ENCODE data around the gene TEAD3.

TEAD3 gene

DNA sequence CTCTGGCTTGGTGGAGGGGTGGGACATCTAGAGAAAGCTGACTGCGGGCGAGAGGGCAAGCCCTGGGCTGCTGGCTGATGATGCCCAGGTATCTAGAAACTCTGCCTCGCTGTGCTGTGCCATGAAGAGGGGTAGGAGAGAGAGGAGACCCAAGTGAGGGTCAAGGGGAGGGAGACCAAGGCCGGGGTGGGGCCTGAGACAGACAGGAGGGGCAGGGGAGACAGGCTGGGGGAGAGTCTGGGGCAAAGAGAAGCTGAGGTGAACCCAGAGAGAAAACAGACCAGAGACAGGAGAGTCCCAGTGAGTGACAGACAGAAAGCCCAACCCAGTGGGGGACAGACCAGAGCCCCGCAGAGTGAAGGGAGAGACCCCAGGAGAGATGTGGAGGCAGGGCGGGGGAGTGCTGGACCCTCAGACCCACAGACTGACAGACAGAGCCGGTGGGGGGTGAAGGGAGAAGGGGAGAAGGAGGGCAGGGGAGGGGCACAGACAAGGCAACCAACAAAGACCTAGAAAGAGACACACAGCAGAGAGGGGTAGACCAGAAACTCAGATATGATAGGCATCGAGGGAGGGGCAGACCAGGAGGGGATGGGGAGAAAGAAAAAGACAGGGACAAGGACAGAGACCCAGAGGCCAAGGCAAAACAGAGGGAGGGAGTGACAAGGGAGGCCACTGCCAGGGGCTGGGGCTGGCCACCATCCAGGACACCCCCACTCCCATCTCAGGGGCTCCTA is 5.9 kb downstream of the TEAD3 start:
- no peak for DNase-seq

- DNase-seq, result no peak
These were observed 6.7 kb downstream of the TEAD3 start for GRCh38 chr6:35489995-35490791.

DNA sequence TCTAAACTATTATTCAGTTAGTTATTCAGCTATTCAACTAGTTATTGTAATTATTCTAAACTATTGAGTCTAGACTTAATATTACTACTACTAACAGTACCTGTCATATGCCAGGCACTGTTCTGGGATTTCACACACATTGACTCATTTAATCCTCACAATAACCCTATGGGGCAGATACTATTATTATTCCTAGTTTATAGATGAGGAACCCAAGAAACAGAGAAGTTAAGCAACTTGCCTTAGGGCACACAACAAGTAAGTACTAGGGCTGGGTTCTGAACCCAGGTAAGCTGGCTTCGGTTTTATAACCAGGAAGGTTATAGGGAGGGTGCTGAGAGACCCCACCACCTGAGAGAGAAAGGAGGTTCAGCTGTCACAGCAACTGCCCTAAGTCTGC is 7.8 kb downstream of the TEAD3 start:
- no peak for DNase-seq

- DNase-seq, result no peak
These were observed 8.4 kb downstream of the TEAD3 start for GRCh38 chr6:35488517-35488862.

DNA sequence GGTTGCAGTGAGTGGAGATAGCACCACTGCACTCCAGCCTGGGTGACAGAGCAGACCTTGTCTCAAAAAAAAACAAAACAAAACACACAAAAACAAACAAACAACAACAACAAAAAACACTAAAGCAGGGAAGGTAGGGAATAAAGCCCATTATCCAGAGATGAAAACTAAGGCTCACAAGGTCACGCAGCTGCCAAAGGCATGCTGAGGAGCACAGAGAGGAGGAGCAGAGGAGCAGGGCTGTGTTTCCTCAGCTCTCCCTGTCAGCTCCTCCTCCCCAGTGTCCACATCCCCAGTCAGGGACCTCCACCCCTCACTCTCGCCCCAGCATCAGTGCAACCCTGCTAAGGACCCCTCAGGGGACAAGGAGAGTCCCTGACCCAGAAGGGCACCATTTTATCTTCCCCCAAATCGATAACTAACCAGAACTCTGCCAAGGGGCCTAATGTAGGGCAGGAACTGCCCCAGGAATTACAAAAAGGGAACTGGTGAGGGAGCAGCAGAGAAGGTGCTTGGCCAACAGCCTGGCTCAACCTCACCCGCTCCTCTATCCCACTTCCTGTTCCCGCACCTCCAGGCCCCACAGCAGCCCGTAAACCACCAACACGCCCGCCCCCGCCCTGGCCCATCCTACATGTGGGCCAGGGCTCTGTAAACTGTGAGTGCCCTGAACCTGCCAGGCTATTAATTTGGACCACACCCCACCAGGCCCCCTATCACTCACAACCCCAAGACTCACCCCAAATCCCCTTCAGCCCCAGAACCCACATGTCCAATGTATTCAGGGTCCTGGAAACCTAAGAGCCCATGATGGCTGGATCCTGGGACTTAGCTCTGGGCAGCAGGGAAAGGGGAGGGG is 9.0 kb downstream of the TEAD3 start:
- no peak for DNase-seq

DNA sequence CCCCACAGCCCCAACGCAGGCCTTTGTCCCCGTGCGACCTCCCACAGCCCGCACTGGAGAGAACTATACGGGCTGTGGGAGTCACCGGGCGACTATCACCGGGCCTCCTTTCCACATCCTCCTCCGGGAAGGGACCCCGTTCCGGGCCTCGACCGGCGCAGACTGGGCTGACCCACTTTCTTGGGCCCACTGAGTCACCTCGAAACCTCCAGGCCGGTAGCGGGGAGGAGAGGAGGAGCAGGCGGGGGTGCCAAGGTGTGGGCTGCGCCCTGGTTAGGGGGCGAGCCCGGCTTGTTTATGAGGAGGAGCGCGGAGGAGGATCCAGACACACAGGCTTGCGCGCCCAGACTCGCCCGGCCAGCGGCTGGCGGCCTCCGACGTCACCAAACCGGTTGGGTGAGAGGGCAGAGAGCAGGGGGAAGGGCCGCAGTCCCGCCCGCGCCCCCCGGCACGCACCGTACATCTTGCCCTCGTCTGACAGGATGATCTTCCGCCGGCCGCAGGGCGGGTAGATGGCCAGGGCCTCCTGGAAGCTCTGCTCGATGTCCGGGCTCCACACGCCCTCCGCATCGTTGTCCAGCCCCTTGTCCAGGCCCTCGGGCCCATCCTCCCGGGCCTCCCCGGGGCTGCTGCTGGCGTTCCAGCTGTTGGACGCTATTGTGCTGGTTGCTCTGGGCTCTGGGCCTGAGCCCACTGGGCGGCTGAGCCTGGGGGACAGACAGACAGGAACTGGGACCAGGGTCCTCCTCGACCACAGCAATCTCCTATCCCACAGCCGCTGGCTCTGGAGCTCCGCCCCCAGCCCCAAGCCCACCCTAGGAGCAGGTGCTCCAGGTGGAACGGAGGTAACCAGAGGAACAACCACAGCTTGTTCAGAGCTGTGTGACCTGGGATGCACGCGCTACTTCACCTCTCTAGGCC is 10.6 kb downstream of the TEAD3 start:
- DNase-seq, result no peak

DNA sequence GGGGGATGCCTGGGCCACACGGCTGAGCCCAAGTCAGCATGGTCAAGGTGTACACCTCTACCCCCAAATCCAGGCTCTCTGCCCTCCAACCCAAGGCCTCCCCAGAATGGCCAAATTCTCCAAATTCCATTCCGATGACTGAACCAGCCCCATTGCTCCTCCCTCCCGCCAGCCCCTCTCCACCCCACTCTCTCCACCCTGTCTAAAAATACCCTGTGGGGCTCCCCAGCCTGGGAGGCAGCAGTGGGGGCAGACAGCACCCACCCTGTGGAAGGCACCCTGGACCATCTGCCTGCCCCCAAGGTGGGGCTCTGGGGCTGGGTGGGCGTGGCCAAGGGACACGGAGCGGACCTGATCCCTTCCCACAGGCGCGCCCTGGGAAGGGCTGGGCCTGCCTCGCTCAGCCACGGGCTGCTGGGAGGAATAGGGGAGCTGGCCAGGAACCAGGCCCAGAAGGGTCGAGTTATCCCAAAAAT is 11.4 kb downstream of the TEAD3 start:
- DNase-seq, result no peak

- DNase-seq, result no peak
These were observed 11.9 kb downstream of the TEAD3 start for GRCh38 chr6:35484921-35485392.

DNA sequence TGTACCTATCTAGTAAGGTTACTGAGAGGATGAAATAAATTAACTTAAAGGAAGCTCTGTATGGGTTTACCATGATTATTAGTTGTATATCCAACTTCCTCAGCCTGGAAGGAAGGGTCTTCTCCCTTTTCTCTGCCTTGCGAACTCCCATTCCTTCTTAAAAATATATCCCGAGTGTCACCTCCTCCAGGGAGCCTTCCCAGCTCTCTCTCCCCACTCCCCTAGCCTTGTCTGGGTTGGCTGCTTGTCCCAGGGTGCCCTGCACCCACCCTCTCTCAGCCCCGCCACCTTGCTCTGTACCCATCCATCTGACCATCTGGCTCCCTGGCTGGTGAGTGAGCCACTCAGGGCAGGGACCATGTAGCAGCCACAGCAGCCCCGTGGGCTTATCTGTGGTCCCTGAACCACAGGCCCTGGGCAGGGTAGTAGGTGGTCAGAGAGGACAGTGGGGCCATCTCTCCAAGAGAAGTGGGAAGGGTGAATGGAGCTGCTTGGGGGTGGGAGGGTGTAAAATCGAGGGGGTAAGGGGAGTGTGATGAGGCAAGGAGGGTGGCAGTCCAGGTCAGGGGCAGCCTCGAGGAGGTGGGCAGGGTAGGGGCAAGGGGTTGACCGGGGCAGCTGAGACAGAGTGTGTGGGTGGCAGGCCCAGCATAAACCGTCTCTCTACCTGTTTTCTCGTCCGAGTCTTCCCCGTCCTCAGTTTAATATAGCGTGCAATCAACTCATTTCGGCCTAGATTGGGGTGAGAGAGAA is 12.8 kb downstream of the TEAD3 start:
- DNase-seq, result no peak

- DNase-seq, result no peak
These were observed 13.4 kb downstream of the TEAD3 start for GRCh38 chr6:35483490-35483889.

DNA sequence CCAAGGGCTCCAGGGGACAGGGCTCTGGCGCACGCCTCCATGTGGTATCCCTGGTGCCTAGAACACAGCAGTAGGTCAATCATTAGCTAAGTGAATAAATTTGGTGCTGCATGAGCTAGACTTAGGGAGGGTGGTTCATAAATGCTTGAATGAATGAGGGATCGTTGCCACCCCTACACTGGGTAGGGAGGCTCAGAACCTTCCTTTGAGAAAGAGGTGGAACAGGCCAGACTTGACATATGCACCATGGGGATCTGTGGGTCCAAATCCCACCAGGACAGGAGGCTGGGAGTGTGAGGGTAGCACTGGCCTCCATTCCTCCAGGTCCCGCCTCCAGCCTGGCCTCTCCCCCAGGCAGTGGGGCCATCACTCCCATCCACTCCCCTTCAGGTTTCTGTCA is 13.8 kb downstream of the TEAD3 start:
- DNase-seq, result no peak

DNA sequence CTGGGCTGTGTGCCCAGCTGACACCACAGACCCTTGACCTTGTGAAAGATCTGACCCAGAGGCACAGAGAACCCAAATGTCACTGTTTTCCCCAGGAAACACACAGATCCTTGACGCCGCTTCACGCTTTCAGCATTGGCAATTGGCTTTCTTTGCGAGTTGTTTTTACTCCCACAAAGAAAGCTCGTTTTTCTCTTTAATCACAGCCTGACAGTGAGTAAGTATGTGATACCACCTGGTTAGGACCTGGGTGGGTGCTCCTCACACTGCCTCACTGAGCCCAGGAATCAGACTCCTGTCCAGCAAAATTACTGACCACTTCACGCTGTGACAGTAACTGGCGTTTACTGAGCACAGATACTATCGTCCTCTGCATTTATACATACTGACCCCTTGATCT is 15.7 kb downstream of the TEAD3 start:
- no peak for DNase-seq

GRCh38 chr6:35480176-35480575 is 16.7 kb downstream of the TEAD3 start:
- no peak for DNase-seq

GRCh38 chr6:35478259-35478658 is 18.6 kb downstream of the TEAD3 start:
- no peak for DNase-seq

DNA sequence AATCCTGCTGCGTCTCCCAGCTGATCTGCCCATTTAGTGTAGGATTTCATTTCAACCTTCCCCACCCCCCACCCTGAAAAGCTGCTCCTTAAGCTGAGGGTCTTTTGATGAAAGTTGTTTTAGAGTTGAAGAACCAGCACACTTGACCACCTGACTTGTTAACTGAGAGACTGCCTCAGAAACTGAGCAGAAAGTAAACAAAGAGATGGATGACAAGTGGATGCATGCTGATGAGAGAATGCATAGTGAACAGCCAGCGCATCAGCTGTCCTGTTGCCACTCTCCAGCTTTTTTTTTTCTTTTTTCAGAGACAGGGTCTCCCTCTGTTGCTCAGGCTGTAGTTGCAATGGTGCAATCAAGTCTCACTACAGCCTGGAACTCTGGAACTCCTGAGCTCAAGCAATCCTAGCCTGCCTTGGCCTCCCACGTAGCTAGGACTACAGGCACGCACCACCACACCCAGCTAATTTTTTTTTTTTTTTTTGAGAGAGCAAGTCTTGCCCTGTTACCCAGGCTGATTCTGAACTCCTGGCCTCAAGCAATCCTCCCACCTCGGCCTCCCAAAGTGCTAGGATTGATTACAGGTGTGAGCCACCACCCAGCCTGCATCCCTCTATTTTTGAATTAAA is 19.2 kb downstream of the TEAD3 start:
- DNase-seq, result no peak

DNA sequence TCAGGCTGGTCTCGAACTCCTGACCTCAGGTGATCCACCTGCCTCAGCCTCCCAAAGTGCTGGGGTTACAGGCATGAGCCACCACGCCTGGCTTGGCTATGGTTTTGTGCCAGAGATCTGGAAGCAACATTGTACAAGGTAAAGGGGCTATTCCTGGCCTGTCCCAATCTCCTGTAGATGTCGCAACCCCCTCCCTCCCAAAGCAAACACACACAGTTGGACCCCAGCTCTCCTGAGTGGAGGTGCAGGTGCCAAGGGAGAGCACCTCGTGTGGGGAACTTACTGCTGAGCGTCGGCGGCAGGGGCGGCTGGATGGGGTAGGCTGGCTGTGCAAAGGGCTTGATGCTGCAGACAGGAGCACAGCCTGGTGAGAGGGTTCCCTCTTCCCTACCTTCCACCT is 19.9 kb downstream of the TEAD3 start:
- DNase-seq, result no peak

DNA sequence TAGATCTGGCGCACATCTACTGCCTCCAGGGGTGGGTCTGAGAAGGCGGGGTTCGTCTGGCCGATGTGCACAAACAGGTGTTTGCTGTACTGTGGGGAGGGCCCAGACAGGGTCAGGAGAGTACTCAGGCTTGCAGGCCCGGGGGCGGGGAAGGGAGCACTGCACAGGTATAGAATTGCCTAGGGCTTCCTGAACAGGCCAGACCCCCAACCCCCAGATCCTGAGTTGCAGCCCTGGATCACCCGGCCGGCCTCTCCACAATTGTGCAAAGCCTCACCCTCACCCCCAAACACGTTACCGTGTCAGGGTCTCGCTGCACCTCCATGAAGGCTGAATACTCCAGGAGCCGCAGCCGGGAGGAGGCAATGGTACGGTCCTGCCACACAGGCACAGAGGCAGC is 20.9 kb downstream of the TEAD3 start:
- DNase-seq, result no peak

DNA sequence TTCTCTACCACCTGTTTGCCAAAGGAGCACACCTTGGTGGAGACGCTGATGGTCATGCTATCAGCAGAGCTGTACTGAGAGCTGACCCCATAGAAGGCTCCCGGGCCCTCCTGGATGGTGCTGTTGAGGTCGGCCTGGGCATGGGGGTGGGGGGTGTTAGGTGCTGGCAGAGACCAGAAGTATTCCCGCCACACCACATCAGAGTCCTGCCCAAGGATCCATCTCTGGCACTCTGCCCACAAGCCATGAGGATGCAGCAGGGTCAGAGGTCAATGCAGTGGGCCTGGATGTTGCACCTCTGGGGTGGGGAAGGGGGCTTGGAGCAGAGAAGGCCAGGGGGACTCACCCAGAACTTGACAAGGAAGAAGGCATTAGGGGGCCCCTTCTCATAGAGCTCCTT is 21.3 kb downstream of the TEAD3 start:
- no peak for DNase-seq

DNA sequence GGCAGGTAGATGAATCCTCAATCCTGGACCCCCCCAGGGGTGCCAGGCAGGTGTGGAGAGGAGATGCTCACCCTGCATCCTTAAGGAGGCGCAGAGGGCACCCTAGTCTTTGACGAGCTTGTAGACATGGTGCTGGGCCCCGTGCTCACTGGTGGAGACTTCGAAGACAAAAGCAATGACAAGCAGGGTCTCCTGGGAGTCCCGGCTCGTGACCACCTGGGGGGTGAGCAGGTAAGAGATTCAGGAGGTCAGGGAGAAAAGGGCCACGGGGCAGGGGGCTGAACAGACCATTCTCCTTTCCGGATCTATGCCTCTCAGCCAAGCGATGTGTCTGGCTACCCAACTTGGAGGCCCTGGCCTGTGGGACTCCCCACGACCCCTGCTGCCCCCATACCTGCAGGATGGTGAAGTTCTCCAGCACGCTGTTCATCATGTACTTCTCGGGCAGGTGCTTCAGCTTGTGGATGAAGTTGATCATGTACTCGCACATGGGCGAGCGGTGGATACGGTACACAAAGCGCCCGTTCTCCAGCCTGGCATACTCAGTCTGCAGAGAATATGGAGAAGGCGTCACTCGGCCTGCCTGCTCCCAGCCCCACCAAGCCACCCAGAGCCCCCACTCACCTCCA is 21.8 kb downstream of the TEAD3 start:
- no peak for DNase-seq

DNA sequence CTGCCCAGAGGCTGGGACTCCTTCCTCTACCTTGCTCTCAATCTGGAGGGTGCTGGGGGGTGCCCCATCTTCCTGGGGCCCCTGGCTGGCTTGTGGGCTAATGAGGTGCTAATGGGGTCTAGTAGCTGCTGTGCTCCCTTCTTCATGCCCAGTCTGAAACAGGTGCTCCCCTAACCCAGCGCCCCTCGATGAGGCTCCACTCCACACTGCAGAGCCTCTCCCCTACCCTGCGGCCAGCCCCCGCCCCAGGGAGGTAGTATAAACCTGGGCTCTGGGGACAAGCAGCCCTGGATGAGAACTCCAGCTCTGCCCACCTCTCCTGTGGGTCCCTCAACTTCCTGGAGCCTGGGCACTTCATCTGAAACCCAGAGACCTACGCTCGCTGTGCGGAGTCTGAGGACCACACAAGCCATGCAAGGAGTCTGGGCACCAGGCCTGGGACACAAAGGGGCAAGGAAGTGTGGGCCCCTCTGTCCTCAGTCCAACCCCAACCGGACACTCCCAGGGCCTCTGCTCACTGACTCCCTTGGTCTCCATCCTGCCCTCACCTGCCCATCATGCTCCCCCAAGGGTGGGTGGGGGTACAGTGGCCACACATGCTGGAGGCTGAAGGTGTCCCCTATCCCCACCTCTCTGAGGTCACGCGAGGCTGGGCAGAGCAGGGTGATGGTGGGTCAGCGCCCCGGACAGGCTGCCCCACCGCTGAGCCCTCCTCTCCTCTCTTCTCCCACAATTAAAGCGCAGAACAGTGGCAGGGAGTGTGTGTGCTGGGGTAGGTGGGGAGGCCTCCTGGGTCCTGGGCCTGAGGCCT is 22.5 kb downstream of the TEAD3 start:
- no peak for DNase-seq

Measured in stimulated activated naive CD4-positive, alpha-beta T cell treated with Interleukin-2 at 50 U/mL for 16 hours (primary cell).